GM12878 (cell line): ENCODE measurements around the gene RDH16. TPM values are rescaled to one million over a fixed set of nuclear protein-coding genes. Genes with fewer than 3 reads are reported as not detected.

Source experiments
- ATAC-seq: fragments of 200-7000 bp; cut with Tn5 transposase; 3 replicates; pipeline ENCODE4 v1.9.1; 2020; ENCODE audit warnings: mild to moderate bottlenecking, moderate library complexity
- BruUV-seq: library from RNA; stranded (reverse); fragments of 400-500 nt; replicated peaks from 2 replicates; lab custom pipeline; 2021; lab: Mats Ljungman, UMichigan
- CTCF ChIA-PET: fragments of 300-600 bp; sonication (Branson Sonifier 250); formaldehyde crosslinking; extraction: SDS; loops from one replicate; lab custom pipeline; 2021; ENCODE audit warnings: inconsistent platforms; lab: Yijun Ruan, JAX
- POLR2A ChIA-PET: fragments of 350-600 bp; formaldehyde crosslinking; extraction: SDS; loops from one replicate; lab custom pipeline; 2021; ENCODE audit warnings: inconsistent platforms; lab: Charles Lee
- RAD21 ChIA-PET: fragments of 300-600 bp; sonication (Branson Sonifier 250); formaldehyde crosslinking; loops from one replicate; lab custom pipeline; 2023; ENCODE audit warnings: antibody characterized with exemption; ENCODE audit not compliant: unreplicated experiment; lab: Charles Lee
- SMC1A ChIA-PET: fragments of 300-600 bp; sonication (Branson Sonifier 250); formaldehyde crosslinking; loops from one replicate; lab custom pipeline; 2023; ENCODE audit not compliant: unreplicated experiment, uncharacterized antibody; lab: Charles Lee
- DNase-seq: peaks from one replicate; pipeline ENCODE4 v3.0.0-alpha.2; 2011; ENCODE audit warnings: low read depth, low spot score
- FAIRE-seq: peaks from 3 replicates; lab custom pipeline; 2011; peaks lifted over from hg19 to GRCh38; lab: Jason Lieb, UNC
- H2AFZ ChIP-seq: 2 replicates; pipeline ENCODE4 v1.6.0; 2011; ENCODE audit warnings: low read depth, low read length, control low read depth; ENCODE audit not compliant: control insufficient read depth
- H3K27ac ChIP-seq: 2 replicates; pipeline ENCODE4 v1.5.1; 2011; ENCODE audit warnings: control low read depth; ENCODE audit not compliant: control insufficient read depth, insufficient read depth
- H3K27me3 ChIP-seq, 2 experiments: replicated peaks in 1 of 2; 2 replicates each; pipeline versions ENCODE4 v1.6.0 to v1.6.1; 2011; ENCODE audit warnings: low read length in 1 of 2; ENCODE audit not compliant: control insufficient read depth in 2 of 2, insufficient read depth in 2 of 2
- H3K36me3 ChIP-seq, 2 experiments: 2 replicates each; pipeline ENCODE4 v1.5.1; 2011; ENCODE audit warnings: low read length in 1 of 2; ENCODE audit not compliant: control insufficient read depth in 2 of 2, insufficient read depth in 2 of 2
- H3K4me1 ChIP-seq: 2 replicates; pipeline ENCODE4 v1.6.1; 2011; ENCODE audit warnings: mild to moderate bottlenecking, low read length, moderate library complexity, mixed read lengths; ENCODE audit not compliant: control insufficient read depth, insufficient read depth
- H3K4me2 ChIP-seq: 2 replicates; pipeline ENCODE4 v1.6.0; 2011; ENCODE audit warnings: control low read depth; ENCODE audit not compliant: control insufficient read depth, insufficient read depth
- H3K4me3 ChIP-seq: fragments of 200-600 bp; sonication (generic); 2 replicates; pipeline ENCODE4 v1.5.1; 2016
- H3K79me2 ChIP-seq: 2 replicates; pipeline ENCODE4 v1.6.0; 2011; ENCODE audit warnings: low read length; ENCODE audit not compliant: control insufficient read depth, insufficient read depth
- H3K9ac ChIP-seq: 2 replicates; pipeline ENCODE4 v1.8.0; 2011; ENCODE audit warnings: low read length, control low read depth, mixed read lengths; ENCODE audit not compliant: control insufficient read depth, insufficient read depth
- H3K9me3 ChIP-seq: replicated peaks from 3 replicates; pipeline ENCODE4 v1.5.1; 2011; ENCODE audit warnings: mild to moderate bottlenecking, low read length; ENCODE audit not compliant: control insufficient read depth, insufficient read depth
- H4K20me1 ChIP-seq: 2 replicates; pipeline ENCODE4 v1.6.0; 2011; ENCODE audit not compliant: control insufficient read depth, insufficient read depth
- BCL11A ChIP-seq: IDR thresholded peaks from 2 replicates; pipeline ENCODE4 v1.6.1; 2011; ENCODE audit warnings: low read depth, low read length
- CEBPB ChIP-seq, 2 experiments: fragments of 150-350 bp in 1 of 2; IDR thresholded peaks; 2 replicates each; pipeline ENCODE4 v1.6.1; 2012 to 2014; ENCODE audit warnings: low read depth in 2 of 2, low read length in 2 of 2, borderline replicate concordance in 1 of 2, inconsistent platforms in 1 of 2
- CHD2 ChIP-seq: IDR thresholded peaks from 2 replicates; pipeline ENCODE4 v1.6.1; 2011; ENCODE audit warnings: low read depth, low read length, improper control_type of control experiment, borderline replicate concordance
- E2F8 ChIP-seq: fragments of 450-650 bp; IDR thresholded peaks from 2 replicates; pipeline ENCODE4 v1.6.1; 2018; ENCODE audit warnings: mild to moderate bottlenecking, low read depth, moderate library complexity; ENCODE audit not compliant: partially characterized antibody
- EED ChIP-seq: sonication (generic); IDR thresholded peaks from 2 replicates; pipeline ENCODE4 v1.6.1; 2016; ENCODE audit warnings: antibody characterized with exemption, low read depth
- KLF5 ChIP-seq: fragments of 450-650 bp; IDR thresholded peaks from 2 replicates; pipeline ENCODE4 v1.6.1; 2014; ENCODE audit warnings: mild to moderate bottlenecking; ENCODE audit not compliant: partially characterized antibody
- NR2C2 ChIP-seq: IDR thresholded peaks from 2 replicates; pipeline ENCODE4 v1.6.1; 2011; ENCODE audit warnings: borderline replicate concordance, low read depth; ENCODE audit not compliant: control insufficient read depth, insufficient read length
- RAD21 ChIP-seq: IDR thresholded peaks from 2 replicates; pipeline ENCODE4 v1.6.1; 2011; ENCODE audit warnings: mild to moderate bottlenecking, low read depth, low read length, moderate library complexity; ENCODE audit not compliant: insufficient read depth
- RELA ChIP-seq: fragments of 450-650 bp; IDR thresholded peaks from 2 replicates; pipeline ENCODE4 v1.8.0; 2014; ENCODE audit warnings: borderline replicate concordance; ENCODE audit not compliant: partially characterized antibody
- TARDBP ChIP-seq: IDR thresholded peaks from 2 replicates; pipeline ENCODE4 v1.6.1; 2016; ENCODE audit warnings: borderline replicate concordance
- TCF7 ChIP-seq: IDR thresholded peaks from 2 replicates; pipeline ENCODE4 v1.6.1; 2014; ENCODE audit warnings: antibody characterized with exemption, borderline replicate concordance
- USF1 ChIP-seq: IDR thresholded peaks from 2 replicates; pipeline ENCODE4 v1.6.1; 2011; ENCODE audit warnings: borderline replicate concordance, low read depth, mild to moderate bottlenecking, moderate library complexity, mixed read lengths, low read length; ENCODE audit not compliant: insufficient read depth; ENCODE audit errors: extremely low read length
- WRNIP1 ChIP-seq: IDR thresholded peaks from 2 replicates; pipeline ENCODE4 v1.6.1; 2011; ENCODE audit warnings: low read depth, low read length, improper control_type of control experiment, borderline replicate concordance
- YBX1 ChIP-seq: fragments of 450-650 bp; IDR thresholded peaks from 2 replicates; pipeline ENCODE4 v1.6.1; 2016; ENCODE audit warnings: antibody characterized with exemption
- ZNF207 ChIP-seq: fragments of 450-650 bp; IDR thresholded peaks from 2 replicates; pipeline ENCODE4 v1.6.1; 2014; ENCODE audit warnings: antibody characterized with exemption, mild to moderate bottlenecking, borderline replicate concordance
- ZNF217 ChIP-seq: fragments of 450-650 bp; IDR thresholded peaks from 2 replicates; pipeline ENCODE4 v1.6.1; 2017; ENCODE audit warnings: antibody characterized with exemption, mild to moderate bottlenecking
- ZSCAN29 ChIP-seq: fragments of 450-650 bp; IDR thresholded peaks from 2 replicates; pipeline ENCODE4 v1.6.1; 2017; ENCODE audit warnings: mild to moderate bottlenecking, moderate library complexity
- WGBS: methylation state at CpG from one replicate; pipeline ENCODE4 v1.1.6; 2016; ENCODE audit warnings: low lambda C conversion rate; ENCODE audit not compliant: insufficient replicate concordance, insufficient coverage; ENCODE audit errors: missing lambda C conversion rate; 5-methylcytosine and 5-hydroxymethylcytosine counted together
- in situ Hi-C: fragments of 300-500 bp; cut with MboI; formaldehyde crosslinking; loops from 9 replicates; pipeline ENCODE4 v1.14.3; 2018; ENCODE audit warnings: mixed read lengths
- intact Hi-C: fragments of 100-400 bp; cut with micrococcal nuclease; formaldehyde crosslinking; loops from one replicate; pipeline ENCODE4 v1.14.2; 2022; ENCODE audit not compliant: unreplicated experiment
- polyA plus RNA-seq, 11 experiments: library from polyadenylated mRNA; depleted of rRNA in 4 of 11; unstranded in 6 of 11; stranded (reverse) in 5 of 11; fragments of >200 nt; fragmentation: Nextera tagmentation in 4 of 11; fragmentation: Illumina TruSeq in 1 of 11; extraction: Ambion mirVana in 4 of 11; extraction: Trizol in 1 of 11; gene quantifications; 1 replicate in 1 of 11; 2 replicates in 10 of 11; pipeline versions ENCODE4 v1.2.1 to v1.2.3, GENCODE V29; 2011 to 2016; ENCODE audit warnings: inconsistent platforms in 2 of 11, missing spikeins in 2 of 11, low read depth in 1 of 11
- total RNA-seq, 4 experiments: library from RNA; depleted of rRNA in 3 of 4; stranded (reverse); fragments of >200 nt in 3 of 4; fragmentation: Illumina TruSeq in 1 of 4; extraction: Trizol in 1 of 4; gene quantifications; 2 replicates each; pipeline versions ENCODE4 v1.2.1 to v1.2.3, GENCODE V29; 2013 to 2021

Gene RDH16
- total and polyA plus RNA-seq, 10 of the 15 experiments (the other 5 are each of a cell fraction or from before 2014, with no cell fraction given), result 0.04 to 0.31 (median 0.06) TPM

GRCh38 chr12:57006809-57007475 is 49.5 kb upstream of the RDH16 start (continued):
- TF ChIP-seq CHD2, result no peak

- WGBS, result under 1% methylated on average over 40 of the region's 94 CpGs
- CTCF ChIA-PET, result interaction anchor here (0.6 to 12.1 kb wide), 21 partner anchors 10 to 280 kb away, joined by 3 to 177 read pairs (median 5); partner anchors contain the start of genes HSD17B6, PRIM1 and STAT6
- peaks cover 6% of the 10 kb centered on the region for H3K79me2 ChIP-seq
- peak within 1 kb of the TSS; percentile 93 for H3K4me3 ChIP-seq
- peak within 1 kb of the TSS; percentile 72 for H3K4me2 ChIP-seq
- FAIRE-seq (no peak), DNase-seq (no peak), ATAC-seq (peak; percentile 82)
- POLR2A ChIA-PET, result interaction anchor here (1.1 to 1.2 kb wide), 2 partner anchors 105 to 106 kb away, joined by 3 to 5 read pairs; partner anchors contain the start of gene STAT6
- H4K20me1 ChIP-seq, result no peaks in the 10 kb centered on the region
- intact Hi-C loops, result no loop called here
- no peaks in the 10 kb centered on the region for H3K9me3 ChIP-seq
- peak within 1 kb of the TSS; percentile 28; the same call in 1 of the 2 replicates for H3K27ac ChIP-seq
- no peaks in the 10 kb centered on the region for H3K27me3 ChIP-seq
- SMC1A ChIA-PET, result interaction anchor here (1.7 to 12.3 kb wide), 4 partner anchors 18 to 247 kb away, joined by 4 to 125 read pairs (median 32); partner anchors contain the start of genes HSD17B6 and STAT6
- H3K9ac ChIP-seq, result peak within 1 kb of the TSS; percentile 81
- peak within 1 kb of the TSS; percentile 62 for H2AFZ ChIP-seq
- H3K4me1 ChIP-seq, result peaks cover 10% of the 10 kb centered on the region
- H3K36me3 ChIP-seq, result peaks cover 1 to 6% of the 10 kb centered on the region in 2 experiments; a peak in 1 of 4 replicates
- RAD21 ChIA-PET, result interaction anchor here (1.1 to 5.8 kb wide), 3 partner anchors 59 to 106 kb away, joined by 3 to 44 read pairs (median 20); partner anchors contain the start of gene STAT6
- in situ Hi-C loops, result no loop called here
- no TSS peak for BruUV-seq
- TF ChIP-seq CEBPB (IDR thresholded peaks at IDR 0.05; ENCODE audit: borderline replicate concordance in 1 of 2, low read depth in 2 of 2, low read length in 2 of 2) (no peak), WRNIP1 (no peak), ZNF207 (no peak), NR2C2 (no peak), USF1 (no peak), ZNF217 (no peak), EED (no peak), RELA (no peak), BCL11A (no peak), RAD21 (peak; percentile 26; the same call in 1 of the 2 replicates), TCF7 (no peak), KLF5 (no peak), E2F8 (no peak), ZSCAN29 (no peak), TARDBP (no peak), YBX1 (no peak)
Measured at GRCh38 chr12:57005980-57006808, 48.8 kb upstream of the RDH16 start, which contains the start of gene ZBTB39. Gene ZBTB39, minus strand, starts transcription at chr12:57006546. Its CDS starts 1,629 bp downstream, at chr12:57004917.
